GM12878 (cell line): ENCODE results near the gene FOXO1. TPM values are rescaled to one million over a fixed set of nuclear protein-coding genes. Genes with fewer than 3 reads are reported as not detected.

ENCODE experiments used
- ATAC-seq: fragments of 200-7000 bp; cut with Tn5 transposase; 3 replicates; pipeline ENCODE4 v1.9.1; 2020; ENCODE audit warnings: mild to moderate bottlenecking, moderate library complexity
- BruUV-seq: library from RNA; stranded (reverse); fragments of 400-500 nt; replicated peaks from 2 replicates; lab custom pipeline; 2021; lab: Mats Ljungman, UMichigan
- CTCF ChIA-PET: fragments of 300-600 bp; sonication (Branson Sonifier 250); formaldehyde crosslinking; extraction: SDS; loops from one replicate; lab custom pipeline; 2021; ENCODE audit warnings: inconsistent platforms; lab: Yijun Ruan, JAX
- POLR2A ChIA-PET: fragments of 350-600 bp; formaldehyde crosslinking; extraction: SDS; loops from one replicate; lab custom pipeline; 2021; ENCODE audit warnings: inconsistent platforms; lab: Charles Lee
- RAD21 ChIA-PET: fragments of 300-600 bp; sonication (Branson Sonifier 250); formaldehyde crosslinking; loops from one replicate; lab custom pipeline; 2023; ENCODE audit warnings: antibody characterized with exemption; ENCODE audit not compliant: unreplicated experiment; lab: Charles Lee
- SMC1A ChIA-PET: fragments of 300-600 bp; sonication (Branson Sonifier 250); formaldehyde crosslinking; loops from one replicate; lab custom pipeline; 2023; ENCODE audit not compliant: unreplicated experiment, uncharacterized antibody; lab: Charles Lee
- DNase-seq: peaks from one replicate; pipeline ENCODE4 v3.0.0-alpha.2; 2011; ENCODE audit warnings: low read depth, low spot score
- FAIRE-seq: peaks from 3 replicates; lab custom pipeline; 2011; peaks lifted over from hg19 to GRCh38; lab: Jason Lieb, UNC
- H2AFZ ChIP-seq: 2 replicates; pipeline ENCODE4 v1.6.0; 2011; ENCODE audit warnings: low read depth, low read length, control low read depth; ENCODE audit not compliant: control insufficient read depth
- H3K27ac ChIP-seq: 2 replicates; pipeline ENCODE4 v1.5.1; 2011; ENCODE audit warnings: control low read depth; ENCODE audit not compliant: control insufficient read depth, insufficient read depth
- H3K27me3 ChIP-seq, 2 experiments: replicated peaks in 1 of 2; 2 replicates each; pipeline versions ENCODE4 v1.6.0 to v1.6.1; 2011; ENCODE audit warnings: low read length in 1 of 2; ENCODE audit not compliant: control insufficient read depth in 2 of 2, insufficient read depth in 2 of 2
- H3K36me3 ChIP-seq, 2 experiments: 2 replicates each; pipeline ENCODE4 v1.5.1; 2011; ENCODE audit warnings: low read length in 1 of 2; ENCODE audit not compliant: control insufficient read depth in 2 of 2, insufficient read depth in 2 of 2
- H3K4me1 ChIP-seq: 2 replicates; pipeline ENCODE4 v1.6.1; 2011; ENCODE audit warnings: mild to moderate bottlenecking, low read length, moderate library complexity, mixed read lengths; ENCODE audit not compliant: control insufficient read depth, insufficient read depth
- H3K4me2 ChIP-seq: 2 replicates; pipeline ENCODE4 v1.6.0; 2011; ENCODE audit warnings: control low read depth; ENCODE audit not compliant: control insufficient read depth, insufficient read depth
- H3K4me3 ChIP-seq: fragments of 200-600 bp; sonication (generic); 2 replicates; pipeline ENCODE4 v1.5.1; 2016
- H3K79me2 ChIP-seq: 2 replicates; pipeline ENCODE4 v1.6.0; 2011; ENCODE audit warnings: low read length; ENCODE audit not compliant: control insufficient read depth, insufficient read depth
- H3K9ac ChIP-seq: 2 replicates; pipeline ENCODE4 v1.8.0; 2011; ENCODE audit warnings: low read length, control low read depth, mixed read lengths; ENCODE audit not compliant: control insufficient read depth, insufficient read depth
- H3K9me3 ChIP-seq: replicated peaks from 3 replicates; pipeline ENCODE4 v1.5.1; 2011; ENCODE audit warnings: mild to moderate bottlenecking, low read length; ENCODE audit not compliant: control insufficient read depth, insufficient read depth
- H4K20me1 ChIP-seq: 2 replicates; pipeline ENCODE4 v1.6.0; 2011; ENCODE audit not compliant: control insufficient read depth, insufficient read depth
- BACH1 ChIP-seq: fragments of 450-650 bp; IDR thresholded peaks from 2 replicates; pipeline ENCODE4 v1.6.1; 2017; ENCODE audit warnings: mild to moderate bottlenecking, borderline replicate concordance
- BHLHE40 ChIP-seq, 2 experiments: fragments of 450-650 bp in 1 of 2; IDR thresholded peaks; 2 replicates each; pipeline ENCODE4 v1.6.1; 2011 to 2017; ENCODE audit warnings: low read depth in 2 of 2, borderline replicate concordance in 1 of 2, improper control_type of control experiment in 1 of 2, low read length in 1 of 2, mild to moderate bottlenecking in 1 of 2
- CHD4 ChIP-seq: fragments of 200-600 bp; sonication (generic); IDR thresholded peaks from 2 replicates; pipeline ENCODE4 v1.6.1; 2016; ENCODE audit warnings: mild to moderate bottlenecking
- IRF4 ChIP-seq: IDR thresholded peaks from 2 replicates; pipeline ENCODE4 v1.6.1; 2011; ENCODE audit warnings: low read depth, low read length
- KDM1A ChIP-seq: fragments of 200-600 bp; sonication (generic); IDR thresholded peaks from 2 replicates; pipeline ENCODE4 v1.6.1; 2016; ENCODE audit warnings: borderline replicate concordance
- MYB ChIP-seq: fragments of 150-350 bp; IDR thresholded peaks from 2 replicates; pipeline ENCODE4 v1.6.1; 2014; ENCODE audit warnings: mild to moderate bottlenecking, low read depth, low read length, borderline replicate concordance
- RCOR1 ChIP-seq: conservative IDR thresholded peaks from 2 replicates; pipeline ENCODE4 v1.6.1; 2012; ENCODE audit warnings: low read depth, low read length, improper control_type of control experiment
- ZZZ3 ChIP-seq: IDR thresholded peaks from 2 replicates; pipeline ENCODE4 v1.6.1; 2011; ENCODE audit warnings: low read depth; ENCODE audit not compliant: control insufficient read depth, insufficient read length
- WGBS: methylation state at CpG from one replicate; pipeline ENCODE4 v1.1.6; 2016; ENCODE audit warnings: low lambda C conversion rate; ENCODE audit not compliant: insufficient replicate concordance, insufficient coverage; ENCODE audit errors: missing lambda C conversion rate; 5-methylcytosine and 5-hydroxymethylcytosine counted together
- in situ Hi-C: fragments of 300-500 bp; cut with MboI; formaldehyde crosslinking; loops from 9 replicates; pipeline ENCODE4 v1.14.3; 2018; ENCODE audit warnings: mixed read lengths
- intact Hi-C: fragments of 100-400 bp; cut with micrococcal nuclease; formaldehyde crosslinking; loops from one replicate; pipeline ENCODE4 v1.14.2; 2022; ENCODE audit not compliant: unreplicated experiment
- polyA plus RNA-seq, 11 experiments: library from polyadenylated mRNA; depleted of rRNA in 4 of 11; unstranded in 6 of 11; stranded (reverse) in 5 of 11; fragments of >200 nt; fragmentation: Nextera tagmentation in 4 of 11; fragmentation: Illumina TruSeq in 1 of 11; extraction: Ambion mirVana in 4 of 11; extraction: Trizol in 1 of 11; gene quantifications; 1 replicate in 1 of 11; 2 replicates in 10 of 11; pipeline versions ENCODE4 v1.2.1 to v1.2.3, GENCODE V29; 2011 to 2016; ENCODE audit warnings: inconsistent platforms in 2 of 11, missing spikeins in 2 of 11, low read depth in 1 of 11
- total RNA-seq, 4 experiments: library from RNA; depleted of rRNA in 3 of 4; stranded (reverse); fragments of >200 nt in 3 of 4; fragmentation: Illumina TruSeq in 1 of 4; extraction: Trizol in 1 of 4; gene quantifications; 2 replicates each; pipeline versions ENCODE4 v1.2.1 to v1.2.3, GENCODE V29; 2013 to 2021
- TF ChIP-seq, protein P1 (sequence below): fragments of 450-650 bp; formaldehyde crosslinking; IDR thresholded peaks from 2 replicates; pipeline ENCODE4 v1.5.0; 2022; ENCODE audit warnings: mild to moderate bottlenecking, missing genetic modification characterization

FOXO1 gene
- total and polyA plus RNA-seq, 10 of the 15 experiments (the other 5 are each of a cell fraction or from before 2014, with no cell fraction given), result 0.58 to 8.3 (median 0.88) TPM

DNA sequence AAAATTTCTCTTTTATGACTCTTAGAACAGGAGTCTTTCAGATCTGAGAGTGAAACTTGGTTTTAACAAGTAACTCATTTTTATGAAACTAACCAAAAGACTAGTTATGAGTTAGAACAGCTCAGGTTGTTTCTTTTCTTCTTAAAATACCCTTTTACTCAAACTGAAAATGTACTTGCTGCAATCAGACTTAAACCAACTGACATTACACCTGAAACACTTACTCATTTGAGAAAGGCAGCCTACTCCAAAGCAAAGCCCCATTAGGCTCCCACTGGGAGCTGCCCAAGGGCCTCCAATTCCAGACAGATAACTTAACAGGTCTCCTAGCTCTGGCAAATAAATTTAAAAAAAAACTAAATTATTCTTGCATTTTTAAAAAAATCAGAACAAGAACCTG lies 3.6 kb downstream of the FOXO1 start (continued):
- TF ChIP-seq CHD4 (no peak), BACH1 (0 out of 2 replicates have a peak, but pooled peaks have one; percentile 31), MYB (0 out of 2 replicates have a peak, but pooled peaks have one; percentile 53), IRF4 (peak; percentile 94), RCOR1 (peak; percentile 93; the same call in 1 of the 2 replicates), ZZZ3 (no peak)
- TF ChIP-seq, protein P1, sequence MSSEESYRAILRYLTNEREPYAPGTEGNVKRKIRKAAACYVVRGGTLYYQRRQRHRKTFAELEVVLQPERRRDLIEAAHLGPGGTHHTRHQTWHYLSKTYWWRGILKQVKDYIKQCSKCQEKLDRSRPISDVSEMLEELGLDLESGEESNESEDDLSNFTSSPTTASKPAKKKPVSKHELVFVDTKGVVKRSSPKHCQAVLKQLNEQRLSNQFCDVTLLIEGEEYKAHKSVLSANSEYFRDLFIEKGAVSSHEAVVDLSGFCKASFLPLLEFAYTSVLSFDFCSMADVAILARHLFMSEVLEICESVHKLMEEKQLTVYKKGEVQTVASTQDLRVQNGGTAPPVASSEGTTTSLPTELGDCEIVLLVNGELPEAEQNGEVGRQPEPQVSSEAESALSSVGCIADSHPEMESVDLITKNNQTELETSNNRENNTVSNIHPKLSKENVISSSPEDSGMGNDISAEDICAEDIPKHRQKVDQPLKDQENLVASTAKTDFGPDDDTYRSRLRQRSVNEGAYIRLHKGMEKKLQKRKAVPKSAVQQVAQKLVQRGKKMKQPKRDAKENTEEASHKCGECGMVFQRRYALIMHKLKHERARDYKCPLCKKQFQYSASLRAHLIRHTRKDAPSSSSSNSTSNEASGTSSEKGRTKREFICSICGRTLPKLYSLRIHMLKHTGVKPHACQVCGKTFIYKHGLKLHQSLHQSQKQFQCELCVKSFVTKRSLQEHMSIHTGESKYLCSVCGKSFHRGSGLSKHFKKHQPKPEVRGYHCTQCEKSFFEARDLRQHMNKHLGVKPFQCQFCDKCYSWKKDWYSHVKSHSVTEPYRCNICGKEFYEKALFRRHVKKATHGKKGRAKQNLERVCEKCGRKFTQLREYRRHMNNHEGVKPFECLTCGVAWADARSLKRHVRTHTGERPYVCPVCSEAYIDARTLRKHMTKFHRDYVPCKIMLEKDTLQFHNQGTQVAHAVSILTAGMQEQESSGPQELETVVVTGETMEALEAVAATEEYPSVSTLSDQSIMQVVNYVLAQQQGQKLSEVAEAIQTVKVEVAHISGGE, result no peak
- TF ChIP-seq, all 136 proteins: peak for 53

DNA sequence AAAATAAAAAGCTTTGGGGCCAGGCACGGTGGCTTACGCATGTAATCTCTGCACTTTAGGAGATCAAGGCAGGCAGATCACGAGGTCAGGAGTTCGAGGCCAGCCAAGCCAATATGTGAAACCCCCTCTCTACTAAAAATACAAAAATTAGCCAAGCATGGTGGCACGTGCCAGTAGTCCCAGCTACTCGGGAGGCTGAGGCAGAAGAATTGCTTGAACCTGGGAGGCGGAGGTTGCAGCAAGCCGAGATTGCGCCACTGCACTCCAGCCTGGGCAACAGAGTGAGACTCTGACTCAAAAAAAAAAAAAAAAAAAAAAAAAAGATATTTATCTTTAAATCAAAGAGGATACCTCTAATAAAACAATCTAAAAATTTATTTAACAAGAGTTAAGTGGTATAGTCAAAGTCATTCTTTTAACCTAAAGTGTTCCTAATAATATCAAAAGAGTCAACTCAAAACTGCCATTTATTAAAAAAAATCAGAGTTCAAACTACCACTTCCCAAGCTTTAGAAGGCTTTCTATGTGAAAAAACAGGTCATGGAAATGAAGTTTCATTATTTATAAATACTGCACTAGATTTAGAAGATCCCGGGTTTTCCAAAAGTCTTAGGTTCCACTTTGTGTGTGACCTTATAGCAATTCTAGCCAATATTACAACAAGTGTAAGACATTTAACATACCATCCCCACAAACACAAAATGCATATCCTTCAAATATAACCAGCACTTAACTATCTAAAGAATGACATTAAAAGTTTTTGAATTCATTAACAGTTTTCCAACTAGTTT lies 4.4 kb downstream of the FOXO1 start:
- H3K27me3 ChIP-seq, result no peaks in the 10 kb centered on the region
- H3K4me3 ChIP-seq, result peak overlapping the region; percentile 48
- SMC1A ChIA-PET, result interaction anchor here (1.0 to 4.4 kb wide), 8 partner anchors 9 to 217 kb away, joined by 3 to 20 read pairs (median 4); no protein-coding TSS in a partner anchor
- no peak for ATAC-seq
- intact Hi-C loops, result loop anchor here (1.0 to 5.0 kb wide), 5 partner anchors 31 to 240 kb away; no protein-coding TSS in a partner anchor
- 5% methylated on average over 10 of the region's 10 CpGs for WGBS
- CTCF ChIA-PET, result interaction anchor here (1.3 kb wide), 1 partner anchor 137 kb away, joined by 3 read pairs; no protein-coding TSS in a partner anchor
- H3K4me1 ChIP-seq, result peaks cover 15% of the 10 kb centered on the region
- no peaks in the 10 kb centered on the region; the same call in 1 of the 2 replicates for H4K20me1 ChIP-seq
- DNase-seq, result no peak
- POLR2A ChIA-PET, result interaction anchor here (0.7 kb wide), 2 partner anchors 31 to 319 kb away, joined by 3 to 7 read pairs; no protein-coding TSS in a partner anchor
- BruUV-seq, result TSS peak; percentile 42
- no peak for FAIRE-seq
- peak overlapping the region; percentile 20; the same call in 1 of the 2 replicates for H3K9ac ChIP-seq
- RAD21 ChIA-PET, result interaction anchor here (0.7 to 2.7 kb wide), 7 partner anchors 9 to 593 kb away, joined by 3 to 14 read pairs (median 4); no protein-coding TSS in a partner anchor
- H3K27ac ChIP-seq, result peak overlapping the region; percentile 89
- no peaks in the 10 kb centered on the region for H3K9me3 ChIP-seq
- peak in 1 of 2 experiments; percentile 78; a peak in 2 of 4 replicates for TF ChIP-seq BHLHE40 (IDR thresholded peaks at IDR 0.05; ENCODE audit: borderline replicate concordance in 1 of 2, low read depth in 2 of 2, low read length in 1 of 2)
- no peak for TF ChIP-seq KDM1A
- no peak overlapping the region for H2AFZ ChIP-seq
- peaks cover 71% of the 10 kb centered on the region for H3K79me2 ChIP-seq
- peak overlapping the region; percentile 91 for H3K4me2 ChIP-seq
- in situ Hi-C loops, result loop anchor here (5.0 kb wide), 2 partner anchors 145 to 215 kb away; no protein-coding TSS in a partner anchor
- H3K36me3 ChIP-seq, result no peaks in the 10 kb centered on the region
